Umbilical cord (tissue), 2 donors: Measurements from ENCODE around the gene MEPE. TPM values are rescaled to one million over a fixed set of nuclear protein-coding genes. Genes with fewer than 3 reads are reported as not detected.
A peak's percentile ranks its signal among the peaks of the same experiment; 100 is the strongest.

Source experiments
- DNase-seq: peaks from one replicate; pipeline ENCODE4 v3.0.0-alpha.2; 2015; ENCODE audit warnings: low spot score
- total RNA-seq: library from RNA; depleted of rRNA; stranded (reverse); fragments of >200 nt; gene quantifications from one replicate; pipeline ENCODE4 v1.2.3, GENCODE V29; 2014; ENCODE audit warnings: low replicate concordance; ENCODE audit not compliant: insufficient read depth

The MEPE gene, protein sequence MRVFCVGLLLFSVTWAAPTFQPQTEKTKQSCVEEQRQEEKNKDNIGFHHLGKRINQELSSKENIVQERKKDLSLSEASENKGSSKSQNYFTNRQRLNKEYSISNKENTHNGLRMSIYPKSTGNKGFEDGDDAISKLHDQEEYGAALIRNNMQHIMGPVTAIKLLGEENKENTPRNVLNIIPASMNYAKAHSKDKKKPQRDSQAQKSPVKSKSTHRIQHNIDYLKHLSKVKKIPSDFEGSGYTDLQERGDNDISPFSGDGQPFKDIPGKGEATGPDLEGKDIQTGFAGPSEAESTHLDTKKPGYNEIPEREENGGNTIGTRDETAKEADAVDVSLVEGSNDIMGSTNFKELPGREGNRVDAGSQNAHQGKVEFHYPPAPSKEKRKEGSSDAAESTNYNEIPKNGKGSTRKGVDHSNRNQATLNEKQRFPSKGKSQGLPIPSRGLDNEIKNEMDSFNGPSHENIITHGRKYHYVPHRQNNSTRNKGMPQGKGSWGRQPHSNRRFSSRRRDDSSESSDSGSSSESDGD
- 10.8 TPM for total RNA-seq

DNA sequence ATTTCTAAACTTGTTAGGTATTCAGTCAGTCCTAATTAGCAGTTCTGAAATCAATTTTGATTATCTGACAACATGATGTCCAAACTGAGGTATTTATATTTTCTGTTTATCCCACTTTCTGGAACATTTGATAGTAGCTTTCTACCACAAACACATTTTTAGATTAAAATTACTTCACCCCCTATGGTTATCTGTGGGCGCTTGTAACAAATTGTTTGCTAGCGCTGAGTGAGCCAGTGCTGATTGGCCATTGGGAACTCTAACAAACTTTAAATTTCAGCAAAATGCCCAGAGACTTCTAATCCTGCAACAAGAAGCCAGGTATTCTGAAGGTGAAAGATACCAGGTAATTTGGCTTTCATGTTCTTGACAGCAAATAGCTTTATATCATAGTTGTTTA, at the start of gene MEPE:
Gene MEPE (plus strand): TSS at position 301 of the 400 bp plus-strand sequence. CDS start 1,746 bp downstream, outside the sequence.
- DNase-seq = no peak

GRCh38 chr4:87783781-87784180, 49.0 kb upstream of the MEPE start:
- no peak for DNase-seq

DNA sequence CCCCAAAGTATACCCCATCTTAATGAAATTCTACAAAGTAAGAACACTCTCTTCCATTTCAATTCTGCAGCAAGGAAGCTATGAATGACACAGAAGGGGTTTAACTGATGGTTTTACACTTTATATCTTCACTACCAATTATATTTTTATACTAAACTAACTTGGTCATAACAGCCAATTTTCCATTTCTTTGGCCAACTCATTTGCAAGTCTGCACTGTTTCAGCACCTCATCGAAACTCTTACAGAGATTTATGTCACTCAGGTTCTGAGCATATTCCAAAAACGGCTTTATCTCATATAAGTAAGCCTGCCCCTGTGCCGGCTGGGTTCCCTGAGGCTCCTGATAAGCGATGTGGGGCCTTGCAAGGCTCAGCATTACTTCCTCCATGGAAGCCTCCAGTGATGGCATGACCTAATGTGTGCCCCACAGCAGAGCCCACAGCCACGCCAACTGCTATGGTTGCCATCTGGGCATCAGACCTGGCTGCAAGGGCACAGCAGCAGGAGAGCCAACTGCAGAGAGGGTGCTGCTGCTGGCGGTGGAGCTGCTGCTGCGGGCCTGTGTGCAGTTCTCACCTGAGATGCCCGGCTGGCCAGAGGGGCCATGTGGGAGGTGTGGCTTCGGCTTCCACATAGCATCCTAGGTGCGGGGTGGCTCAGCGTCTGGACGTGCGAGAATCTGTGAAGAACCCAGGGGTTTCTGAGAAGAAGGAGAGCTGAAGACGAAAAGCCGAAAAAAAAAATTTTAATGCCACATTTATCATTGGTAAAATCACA, 46.8 kb upstream of the MEPE start:
- no peak for DNase-seq

DNA sequence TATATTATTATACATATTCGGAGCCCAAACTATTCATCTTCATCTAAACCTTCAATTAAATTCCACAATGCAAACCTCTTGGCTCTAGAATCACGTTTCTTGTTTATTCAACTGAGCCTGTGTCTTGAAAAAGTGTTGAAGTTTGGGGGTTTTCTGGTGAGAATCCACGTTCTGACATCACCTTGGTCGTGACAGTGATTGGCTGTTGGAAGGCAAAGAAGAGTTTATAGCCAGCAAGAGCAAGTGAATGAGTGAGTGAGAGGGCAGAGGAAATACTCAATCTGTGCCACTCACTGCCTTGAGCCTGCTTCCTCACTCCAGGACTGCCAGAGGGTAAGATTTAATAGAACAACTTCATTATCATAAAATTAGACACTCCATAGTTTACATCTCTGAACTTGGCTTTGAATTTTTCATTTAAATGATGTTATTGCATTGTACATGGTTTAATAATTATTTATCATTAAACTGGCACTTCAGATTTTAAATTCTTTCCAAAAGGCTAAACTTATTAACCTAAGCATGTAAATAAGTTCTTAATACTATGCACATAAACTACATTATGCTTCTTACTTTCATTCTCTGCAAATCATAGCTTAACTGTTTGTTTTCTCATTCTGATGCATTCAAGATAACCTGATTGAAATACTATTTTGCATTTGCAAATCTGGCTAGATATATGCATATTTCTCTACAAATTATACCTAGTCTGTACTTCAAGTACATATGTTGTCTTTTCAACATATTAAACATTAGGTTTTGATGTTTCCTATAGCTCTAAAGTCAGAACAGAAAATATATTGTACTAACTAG, 33.3 kb upstream of the MEPE start, which contains the start of gene IBSP:
Gene IBSP (plus strand): TSS at position 254 of the 813 bp plus-strand sequence. CDS start 2,808 bp downstream, outside the sequence.
- no peak for DNase-seq

DNA sequence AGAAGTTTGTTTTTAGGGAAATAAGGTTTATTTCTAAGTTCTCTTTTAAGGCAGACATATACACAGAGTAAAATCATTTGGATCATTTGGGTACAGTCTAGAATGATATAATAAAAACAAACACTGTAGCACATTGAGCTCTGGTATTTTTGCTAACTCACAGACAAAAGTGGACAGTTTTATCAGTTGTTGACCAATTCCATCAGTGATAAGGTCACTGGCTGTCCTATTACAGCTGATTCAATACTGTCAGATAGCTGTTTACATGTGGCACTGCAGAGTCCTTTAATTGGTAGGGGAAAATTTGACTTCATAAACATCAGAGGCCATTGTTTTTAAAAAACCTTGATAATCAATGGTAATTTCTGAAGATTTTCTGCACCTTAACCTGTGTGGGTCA, 29.9 kb upstream of the MEPE start:
- no peak for DNase-seq

DNA sequence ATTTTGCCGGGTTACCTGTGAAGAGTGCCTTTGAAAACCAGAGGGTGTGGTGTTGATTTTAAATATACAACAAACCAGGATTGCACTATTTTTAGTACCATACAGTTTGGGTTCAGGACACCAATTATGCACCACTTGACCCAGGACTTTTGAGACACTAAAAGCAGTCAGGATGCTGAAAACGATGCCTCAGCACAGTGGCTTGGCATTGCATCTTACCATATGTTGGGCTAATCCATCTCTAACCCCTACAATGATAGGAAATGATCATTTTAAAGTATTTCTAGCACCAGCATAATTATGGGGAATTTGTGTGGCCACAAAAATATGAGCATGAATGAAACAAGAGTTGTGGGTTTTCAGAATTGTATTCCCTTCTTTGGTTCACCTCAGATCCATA, 29.3 kb upstream of the MEPE start:
- DNase-seq = no peak

- DNase-seq = no peak
Observed at GRCh38 chr4:87804871-87805270, 27.9 kb upstream of the MEPE start.

GRCh38 chr4:87805971-87806370, 26.8 kb upstream of the MEPE start:
- DNase-seq = no peak

DNA sequence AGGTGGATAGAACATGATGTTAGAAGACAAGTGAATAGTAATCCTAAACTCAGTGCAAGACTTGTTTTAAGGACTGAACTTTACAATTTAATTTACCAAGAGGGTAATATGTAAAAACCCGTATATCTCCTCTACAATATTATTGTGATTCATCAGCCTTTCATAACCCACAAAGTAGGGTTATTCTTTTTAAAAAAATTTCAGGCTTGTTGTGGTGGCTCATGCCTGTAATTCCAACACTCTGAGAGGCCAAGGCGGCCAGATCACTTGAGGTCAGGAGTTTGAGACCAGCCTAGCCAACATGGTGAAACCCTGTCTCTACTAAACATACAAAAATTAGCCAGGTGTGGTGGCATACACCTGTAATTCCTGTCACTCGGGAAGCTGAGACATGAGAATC, 26.2 kb upstream of the MEPE start:
- DNase-seq = no peak

DNA sequence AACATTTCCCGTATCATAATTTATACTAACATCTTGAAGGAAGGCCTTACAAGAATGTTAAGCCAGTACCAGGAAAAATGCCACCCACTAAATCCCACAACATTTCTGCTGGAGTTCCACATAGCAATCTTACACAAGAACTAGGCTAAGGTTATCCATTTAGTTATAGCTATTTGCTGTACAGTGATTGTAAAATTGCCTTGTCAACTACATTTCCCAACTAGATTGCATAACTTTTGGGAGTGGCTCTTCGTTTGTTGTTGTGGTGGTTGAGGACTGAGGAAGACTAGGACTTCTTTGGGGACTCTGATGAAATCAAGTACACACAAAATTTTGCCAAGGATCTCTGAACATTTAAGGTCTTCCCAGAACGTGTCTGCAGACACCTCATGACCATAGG, 25.4 kb upstream of the MEPE start:
- DNase-seq = no peak

- DNase-seq = no peak
Observed at GRCh38 chr4:87811977-87812376, 20.8 kb upstream of the MEPE start.

- DNase-seq = no peak
Observed at GRCh38 chr4:87819281-87819919, 13.4 kb upstream of the MEPE start.

- DNase-seq = no peak
Observed at GRCh38 chr4:87823200-87823599, 9.6 kb upstream of the MEPE start.

- DNase-seq = no peak
Observed at GRCh38 chr4:87823724-87824123, 9.0 kb upstream of the MEPE start.

DNA sequence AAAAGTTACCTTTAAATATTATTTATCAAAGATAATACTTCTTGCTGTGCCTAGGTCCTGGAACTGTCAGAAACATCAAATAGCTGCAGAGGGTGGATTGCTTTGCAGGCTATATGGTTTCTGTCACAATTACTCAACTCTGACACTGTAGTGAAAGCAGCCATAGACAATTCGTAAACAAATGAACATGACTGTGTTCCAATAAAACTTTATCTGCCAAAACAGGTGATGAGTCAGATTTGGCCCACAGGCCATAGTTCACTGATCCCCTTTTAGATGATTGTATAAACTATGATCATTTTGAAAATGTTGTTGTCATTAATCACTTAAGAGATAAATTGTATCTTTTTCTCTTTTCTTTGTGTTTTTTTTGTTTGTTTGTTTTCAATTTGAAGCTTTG, 8.4 kb upstream of the MEPE start:
- DNase-seq = no peak

GRCh38 chr4:87834401-87834800, 1.6 kb downstream of the MEPE start:
- DNase-seq = no peak

GRCh38 chr4:87835197-87835596, 2.4 kb downstream of the MEPE start:
- DNase-seq = no peak

GRCh38 chr4:87835743-87836142, 3.0 kb downstream of the MEPE start:
- DNase-seq = no peak

GRCh38 chr4:87838205-87838604, 5.4 kb downstream of the MEPE start:
- DNase-seq = no peak

GRCh38 chr4:87838890-87839591, 6.3 kb downstream of the MEPE start:
- peak; percentile 31 for DNase-seq

DNA sequence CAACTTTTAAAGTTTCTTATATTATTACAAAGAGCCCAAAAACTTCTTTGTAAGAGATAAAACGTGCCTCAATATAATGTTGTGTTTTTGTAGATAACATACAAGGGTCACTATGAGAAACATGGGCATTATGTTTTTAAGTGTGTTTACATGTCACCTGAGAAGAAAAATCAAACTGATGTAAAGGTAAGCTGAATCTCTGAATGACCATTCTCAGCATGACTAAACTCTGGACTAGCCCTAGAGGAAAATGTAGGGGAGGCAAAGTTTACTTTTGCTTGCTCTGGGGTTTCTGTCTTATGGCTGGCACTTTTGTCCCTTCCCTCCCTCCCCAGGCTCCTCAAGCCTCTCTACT, 6.8 kb downstream of the MEPE start:
- DNase-seq = no peak
